GM12891 (cell line): Measurements from ENCODE around the gene HSPB6.

Experiments used
- POLR2A ChIP-seq: IDR thresholded peaks from 2 replicates; pipeline ENCODE4 v1.6.1; 2011; ENCODE audit warnings: low read depth, low read length, control low read depth
- POLR2AphosphoS5 ChIP-seq: IDR thresholded peaks from 2 replicates; pipeline ENCODE4 v1.6.1; 2011; ENCODE audit warnings: low read depth, low read length, control low read depth
- POU2F2 ChIP-seq: IDR thresholded peaks from 2 replicates; pipeline ENCODE4 v1.6.1; 2011; ENCODE audit warnings: low read depth, mild to moderate bottlenecking, control low read depth, low read length, moderate library complexity
- SPI1 ChIP-seq: IDR thresholded peaks from 2 replicates; pipeline ENCODE4 v1.6.1; 2011; ENCODE audit warnings: low read depth, low read length, control low read depth
- TAF1 ChIP-seq: IDR thresholded peaks from 2 replicates; pipeline ENCODE4 v1.6.1; 2011; ENCODE audit warnings: low read depth, low read length, control low read depth

DNA sequence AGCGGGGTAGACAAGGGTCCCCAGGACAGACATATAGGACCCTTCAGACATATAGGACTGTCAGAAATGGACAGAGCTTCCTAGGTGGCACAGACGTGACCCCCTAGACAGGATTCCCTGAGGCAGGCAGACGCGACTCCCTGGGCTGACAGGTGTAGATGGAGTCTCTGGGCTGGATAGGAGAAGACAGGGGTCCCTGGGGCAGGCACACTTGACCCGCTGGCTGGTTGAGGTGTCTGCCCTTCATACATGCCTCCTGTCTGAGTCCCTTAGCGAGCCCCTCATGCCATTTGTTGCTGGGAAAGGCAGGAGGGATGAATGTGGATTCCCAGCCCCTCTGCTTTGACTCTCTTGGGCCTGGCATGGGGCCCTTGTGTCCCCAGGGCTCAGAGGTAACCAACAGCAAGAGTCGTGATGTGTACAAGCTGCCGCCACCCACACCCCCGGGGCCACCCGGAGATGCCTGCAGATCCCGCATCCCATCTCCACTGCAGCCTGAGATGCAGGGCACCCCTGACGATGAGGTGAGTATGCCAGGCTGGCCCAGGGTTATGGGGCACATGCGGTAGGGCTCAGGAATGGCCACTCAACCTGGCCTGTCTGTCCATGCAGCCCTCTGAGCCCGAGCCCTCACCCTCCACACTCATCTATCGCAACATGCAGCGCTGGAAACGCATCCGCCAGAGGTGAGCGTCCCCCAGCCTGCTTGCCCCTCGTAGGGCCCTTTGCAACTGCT, 3.0 kb downstream of the HSPB6 start:
- TF ChIP-seq POLR2A (no peak), SPI1 (no peak), POLR2AphosphoS5 (no peak), TAF1 (no peak), POU2F2 (no peak)
